HEK293T (cell line): ENCODE data around the gene IRAK1.

Experiments used
- CTCF ChIA-PET: fragments of 350-600 bp; formaldehyde crosslinking; extraction: SDS; loops from one replicate; lab custom pipeline; 2021; ENCODE audit warnings: antibody characterized with exemption, inconsistent platforms; lab: Yijun Ruan, JAX
- POLR2A ChIA-PET: fragments of 350-600 bp; formaldehyde crosslinking; extraction: SDS; loops from one replicate; lab custom pipeline; 2020; ENCODE audit warnings: antibody characterized with exemption, inconsistent platforms; lab: Yijun Ruan, JAX
- DNase-seq: peaks from one replicate; pipeline ENCODE4 v3.0.0; 2012; ENCODE audit warnings: mixed read lengths; ENCODE audit errors: extremely low spot score
- ARNT ChIP-seq: fragments of 450-650 bp; IDR thresholded peaks from 2 replicates; pipeline ENCODE4 v1.6.1; 2017; ENCODE audit warnings: mild to moderate bottlenecking
- BHLHE40 ChIP-seq: fragments of 450-650 bp; IDR thresholded peaks from 2 replicates; pipeline ENCODE4 v1.6.1; 2016; ENCODE audit warnings: mild to moderate bottlenecking, moderate library complexity, borderline replicate concordance
- CTBP1 ChIP-seq: fragments of 450-650 bp; IDR thresholded peaks from 2 replicates; pipeline ENCODE4 v1.6.1; 2016; ENCODE audit warnings: borderline replicate concordance
- ELF4 ChIP-seq: fragments of 450-650 bp; IDR thresholded peaks from 2 replicates; pipeline ENCODE4 v1.6.1; 2017; ENCODE audit warnings: antibody characterized with exemption
- FOXA1 ChIP-seq: fragments of 450-650 bp; IDR thresholded peaks from 2 replicates; pipeline ENCODE4 v1.6.1; 2016; ENCODE audit warnings: mild to moderate bottlenecking
- FOXK2 ChIP-seq: fragments of 450-650 bp; IDR thresholded peaks from 2 replicates; pipeline ENCODE4 v1.6.1; 2016; ENCODE audit warnings: mild to moderate bottlenecking
- FOXM1 ChIP-seq: fragments of 450-650 bp; IDR thresholded peaks from 2 replicates; pipeline ENCODE4 v1.6.1; 2017; ENCODE audit warnings: mild to moderate bottlenecking, borderline replicate concordance
- HDGF ChIP-seq: fragments of 450-650 bp; IDR thresholded peaks from 2 replicates; pipeline ENCODE4 v1.6.1; 2017; ENCODE audit warnings: antibody characterized with exemption, borderline replicate concordance
- L3MBTL2 ChIP-seq: fragments of 450-650 bp; conservative IDR thresholded peaks from 2 replicates; pipeline ENCODE4 v1.6.1; 2016; ENCODE audit warnings: mild to moderate bottlenecking
- LEF1 ChIP-seq: fragments of 450-650 bp; IDR thresholded peaks from 2 replicates; pipeline ENCODE4 v1.6.1; 2017; ENCODE audit warnings: mild to moderate bottlenecking, borderline replicate concordance
- NFRKB ChIP-seq: fragments of 450-650 bp; IDR thresholded peaks from 2 replicates; pipeline ENCODE4 v1.6.1; 2016; ENCODE audit warnings: mild to moderate bottlenecking, moderate library complexity
- PKNOX1 ChIP-seq: fragments of 450-650 bp; IDR thresholded peaks from 2 replicates; pipeline ENCODE4 v1.6.1; 2016
- SP1 ChIP-seq: fragments of 450-650 bp; IDR thresholded peaks from 2 replicates; pipeline ENCODE4 v1.6.1; 2017
- SUZ12 ChIP-seq: fragments of 450-650 bp; IDR thresholded peaks from 2 replicates; pipeline ENCODE4 v1.6.1; 2016; ENCODE audit warnings: mild to moderate bottlenecking
- TARDBP ChIP-seq: fragments of 450-650 bp; IDR thresholded peaks from 2 replicates; pipeline ENCODE4 v1.6.1; 2016
- ZNF384 ChIP-seq: fragments of 450-650 bp; IDR thresholded peaks from 2 replicates; pipeline ENCODE4 v1.6.1; 2016

Gene IRAK1

GRCh38 chrX:154033848-154034247 lies 14.1 kb upstream of the IRAK1 start:
- TF ChIP-seq FOXA1: no peak
- TF ChIP-seq ELF4: no peak
- TF ChIP-seq FOXK2: no peak
- no peak for TF ChIP-seq ARNT
- TF ChIP-seq SUZ12: no peak
- TF ChIP-seq LEF1: no peak
- no peak for TF ChIP-seq ZNF384
- TF ChIP-seq PKNOX1: no peak
- TF ChIP-seq HDGF: no peak
- TF ChIP-seq CTBP1: no peak
- DNase-seq: no peak
- ChIA-PET CTCF (no interaction called here), POLR2A (no interaction called here)

- TF ChIP-seq ARNT (no peak), NFRKB (no peak), SP1 (no peak), PKNOX1 (no peak), ELF4 (no peak), LEF1 (no peak), TARDBP (no peak), HDGF (no peak), FOXK2 (no peak), BHLHE40 (no peak), SUZ12 (no peak), CTBP1 (no peak), FOXA1 (no peak), L3MBTL2 (no peak), FOXM1 (no peak), ZNF384 (no peak)
- ChIA-PET POLR2A (no interaction called here), CTCF (no interaction called here)
- DNase-seq: no peak
These were observed 13.0 kb upstream of the IRAK1 start for GRCh38 chrX:154032653-154033052.

- no peak for DNase-seq
- ChIA-PET CTCF (no interaction called here), POLR2A (no interaction called here)
- no peak for TF ChIP-seq FOXA1
These were observed 12.5 kb upstream of the IRAK1 start for GRCh38 chrX:154032160-154032559.

- DNase-seq: no peak
- TF ChIP-seq BHLHE40: no peak
- no peak for TF ChIP-seq ARNT
- TF ChIP-seq CTBP1: no peak
- TF ChIP-seq LEF1: no peak
- no peak for TF ChIP-seq SP1
- ChIA-PET CTCF (interaction anchor here (0.7 to 2.3 kb wide), 2 partner anchors 18 to 22 kb away, joined by 3 to 13 read pairs; no protein-coding TSS in a partner anchor), POLR2A (interaction anchor here (1.3 kb wide), 1 partner anchor 11 kb away, joined by 3 read pairs; no protein-coding TSS in a partner anchor)
These were observed 11.1 kb upstream of the IRAK1 start for GRCh38 chrX:154030715-154031305.

- DNase-seq: no peak
- TF ChIP-seq SP1 (no peak), CTBP1 (no peak), SUZ12 (no peak)
- ChIA-PET POLR2A (interaction anchor here (1.0 to 1.3 kb wide), 2 partner anchors 10 to 58 kb away, joined by 3 read pairs; partner anchors contain the start of gene TMEM187), CTCF (interaction anchor here (0.7 to 2.3 kb wide), 3 partner anchors 17 to 83 kb away, joined by 3 to 13 read pairs (median 3); no protein-coding TSS in a partner anchor)
These were observed 10.6 kb upstream of the IRAK1 start for GRCh38 chrX:154030266-154030665.

- DNase-seq: no peak
- POLR2A ChIA-PET: interaction anchor here (1.0 to 1.3 kb wide), 2 partner anchors 9 to 57 kb away, joined by 3 read pairs; partner anchors contain the start of gene TMEM187
- no peak for TF ChIP-seq SP1
- no peak for TF ChIP-seq PKNOX1
- TF ChIP-seq FOXK2: no peak
- TF ChIP-seq ELF4: no peak
- TF ChIP-seq TARDBP: no peak
- TF ChIP-seq HDGF: no peak
- no peak for TF ChIP-seq BHLHE40
- no peak for TF ChIP-seq L3MBTL2
- no peak for TF ChIP-seq LEF1
- TF ChIP-seq NFRKB: no peak
- no peak for TF ChIP-seq CTBP1
- TF ChIP-seq FOXM1: no peak
- TF ChIP-seq ZNF384: no peak
- TF ChIP-seq SUZ12: no peak
- CTCF ChIA-PET: interaction anchor here (1.0 to 2.3 kb wide), 3 partner anchors 15 to 82 kb away, joined by 3 to 13 read pairs (median 3); no protein-coding TSS in a partner anchor
These were observed 9.7 kb upstream of the IRAK1 start for GRCh38 chrX:154029439-154029838.
